ENCODE results near the gene CAPN12. TPM values are rescaled to one million over a fixed set of nuclear protein-coding genes. Genes with fewer than 3 reads are reported as not detected.

The CAPN12 gene
- 58.5 TPM for total RNA-seq (2021; ENCODE audit: unreplicated experiment)
- 81.4 TPM for polyA plus RNA-seq (2012; ENCODE audit: insufficient read length)
- Bru-seq, nascent RNA: percentile 47 among the genes with signal in this experiment
- percentile 41 among the genes with signal in this experiment for BruChase-seq, experiment 1, labeled RNA remaining after a 2-hour chase
- BruChase-seq, experiment 2, labeled RNA remaining after a 6-hour chase: percentile 47 among the genes with signal in this experiment
- long read RNA-seq, transcript CAPN12-211 (1 exons, 2,552 nt): major isoform, 11 of 259 reads
- long read RNA-seq, partial matches to known transcripts: 11 of 259 reads
- long read RNA-seq, other reads (novel, unspliced or antisense): 228 of 259 reads

- no TSS peak for BruUV-seq (replicated peaks)
- 0 out of 2 replicates have a peak, but pooled peaks cover 4% of the 10 kb centered on the region for H3K4me1 ChIP-seq (ENCODE audit: control insufficient read depth, insufficient read depth, low read length)
- POLR2A ChIA-PET: interaction anchor here (0.5 to 0.7 kb wide), 2 partner anchors 12 to 42 kb away, joined by 8 to 9 read pairs; no protein-coding TSS in a partner anchor
- CTCF ChIA-PET: interaction anchor here (0.6 to 0.7 kb wide), 2 partner anchors 72 to 112 kb away, joined by 4 to 7 read pairs; no protein-coding TSS in a partner anchor
- no peak for TF ChIP-seq REST (IDR thresholded peaks at IDR 0.05; ENCODE audit: insufficient read depth in 1 of 2, low read depth in 2 of 2, low read length in 1 of 2)
- TF ChIP-seq TCF7L2 (IDR thresholded peaks at IDR 0.05; ENCODE audit: low read depth, low read length): no peak
- no peak for TF ChIP-seq SIN3A (IDR thresholded peaks at IDR 0.05; ENCODE audit: borderline replicate concordance, insufficient read depth, low read depth, low read length)
- no peak for TF ChIP-seq POLR2AphosphoS5 (IDR thresholded peaks at IDR 0.05; ENCODE audit: low read depth, low read length)
- no peak for TF ChIP-seq CTCF (IDR thresholded peaks at IDR 0.05)
- no peak within 1 kb of the TSS for H3K4me3 ChIP-seq (ENCODE audit: low read depth in 2 of 2, low read length in 2 of 2)
- intact Hi-C loops (cut with micrococcal nuclease; ENCODE audit: unreplicated experiment): no loop called here
- in situ Hi-C loops (cut with HindIII; ENCODE audit: low pct_unique_long_range_greater_than_20kb, low sequenced_read_pairs): no loop called here
- H3K27me3 ChIP-seq (ENCODE audit: control insufficient read depth, insufficient read depth, low read length): no peaks in the 10 kb centered on the region
- no peak for DNase-seq (ENCODE audit: low read depth, low spot score)
- H3K9me3 ChIP-seq (ENCODE audit: control insufficient read depth, insufficient read depth, low read depth, low read length): no peaks in the 10 kb centered on the region
- no peak within 1 kb of the TSS for H3K27ac ChIP-seq (ENCODE audit: low read length)
- peak; percentile 18; the same call in 1 of the 2 replicates for ATAC-seq
- H3K36me3 ChIP-seq (ENCODE audit: control insufficient read depth, insufficient read depth, low read length): no peaks in the 10 kb centered on the region
Measured at GRCh38 chr19:38744298-38744681, at the start of gene CAPN12. Gene CAPN12 (minus strand): TSS chr19:38744474. CDS start chr19:38744165, 309 bp downstream.

GRCh38 chr19:38793671-38794070 is 49.4 kb upstream of the CAPN12 start:
- Histone ChIP-seq H3K9me3 (ENCODE audit: control insufficient read depth, insufficient read depth, low read depth, low read length) (no peaks in the 10 kb centered on the region), H3K4me3 (ENCODE audit: low read depth in 2 of 2, low read length in 2 of 2) (no peak overlapping the region), H3K27ac (ENCODE audit: low read length) (no peak overlapping the region), H3K27me3 (ENCODE audit: control insufficient read depth, insufficient read depth, low read length) (no peaks in the 10 kb centered on the region), H3K4me1 (ENCODE audit: control insufficient read depth, insufficient read depth, low read length) (peaks cover 3% of the 10 kb centered on the region; the same call in 1 of the 2 replicates), H3K36me3 (ENCODE audit: control insufficient read depth, insufficient read depth, low read length) (no peaks in the 10 kb centered on the region)
- no TSS peak for BruUV-seq (replicated peaks)
- ChIA-PET POLR2A (interaction anchor here (0.6 to 0.9 kb wide), 2 partner anchors 50 to 998 kb away, joined by 3 to 10 read pairs; no protein-coding TSS in a partner anchor), CTCF (interaction anchor here (0.6 kb wide), 1 partner anchor 169 kb away, joined by 8 read pairs; no protein-coding TSS in a partner anchor)
- intact Hi-C loops (cut with micrococcal nuclease; ENCODE audit: unreplicated experiment) (no loop called here), in situ Hi-C loops (cut with HindIII; ENCODE audit: low pct_unique_long_range_greater_than_20kb, low sequenced_read_pairs) (loop anchor here (25.0 kb wide), 1 partner anchor 994 kb away; the partner anchor contains the start of gene LEUTX)
- TF ChIP-seq POLR2AphosphoS5 (IDR thresholded peaks at IDR 0.05; ENCODE audit: low read depth, low read length): no peak
- TF ChIP-seq CTCF (IDR thresholded peaks at IDR 0.05): no peak
- no peak for TF ChIP-seq REST (IDR thresholded peaks at IDR 0.05; ENCODE audit: insufficient read depth in 1 of 2, low read depth in 2 of 2, low read length in 1 of 2)
- no peak for TF ChIP-seq SIN3A (IDR thresholded peaks at IDR 0.05; ENCODE audit: borderline replicate concordance, insufficient read depth, low read depth, low read length)
- TF ChIP-seq TCF7L2 (IDR thresholded peaks at IDR 0.05; ENCODE audit: low read depth, low read length): no peak
- DNase-seq (ENCODE audit: low read depth, low spot score) (no peak), ATAC-seq (no peak)
